Gastrocnemius medialis (tissue), 4 donors: ENCODE results near the gene RGR.

Experiments used
- POLR2A ChIP-seq, 2 donors: fragments of 450-650 bp; IDR thresholded peaks; one replicate each; pipeline ENCODE4 v1.6.1; 2017; ENCODE audit warnings: antibody characterized with exemption in 2 of 2, mild to moderate bottlenecking in 2 of 2, moderate library complexity in 2 of 2
- TF ChIP-seq, protein P1 (sequence below), 5 experiments: fragments of 450-650 bp in 3 of 5; fragments of 200-600 bp in 2 of 5; sonication (generic) in 2 of 5; IDR thresholded peaks in 4 of 5; conservative IDR thresholded peaks in 1 of 5; 1 replicate in 4 of 5; 2 replicates in 1 of 5; pipeline ENCODE4 v1.5.1; 2016 to 2019; ENCODE audit warnings: antibody characterized with exemption in 5 of 5, mild to moderate bottlenecking in 3 of 5, moderate library complexity in 3 of 5

DNA sequence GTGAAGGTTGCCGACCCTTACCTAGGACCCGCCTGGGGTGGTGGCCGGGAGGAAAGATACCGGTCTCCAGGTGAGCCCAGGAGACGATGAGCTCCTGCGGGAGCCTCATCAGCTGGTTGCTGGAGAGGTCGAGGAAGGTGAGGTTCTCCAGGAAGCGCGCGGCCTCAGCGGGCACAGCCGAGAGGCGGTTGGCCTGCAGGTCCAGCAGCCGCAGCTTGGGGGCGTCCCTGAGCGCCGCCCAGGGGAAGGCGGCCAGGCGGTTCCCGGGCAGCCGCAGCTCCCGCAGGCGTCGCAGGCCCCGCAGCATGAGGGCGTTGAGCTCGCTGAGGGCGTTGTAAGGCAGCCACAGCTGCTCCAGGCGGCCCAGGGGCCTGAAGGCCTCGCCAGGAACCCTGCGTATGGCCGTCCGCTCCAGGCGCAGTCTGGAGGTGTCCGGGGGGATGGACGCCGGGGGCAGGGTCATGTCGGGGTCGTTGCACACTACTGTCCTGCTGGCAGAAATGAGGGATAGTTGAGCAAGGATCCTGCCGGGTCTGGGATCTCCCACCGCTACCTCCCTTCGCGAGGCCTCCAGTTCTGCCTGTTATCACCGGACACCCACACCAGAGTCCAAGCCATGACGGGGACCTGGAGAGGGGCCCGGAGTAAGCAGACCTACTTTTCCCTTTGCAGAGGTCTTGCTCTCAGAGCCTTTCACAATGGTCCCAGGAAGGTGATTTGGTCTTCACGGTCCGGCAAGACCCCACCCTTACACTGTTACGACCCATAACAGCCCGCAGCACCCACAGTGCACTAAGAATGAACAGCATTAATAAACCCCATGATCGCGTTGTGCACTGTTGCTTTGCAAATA is 7.4 kb upstream of the RGR start:
- TF ChIP-seq, protein P1, sequence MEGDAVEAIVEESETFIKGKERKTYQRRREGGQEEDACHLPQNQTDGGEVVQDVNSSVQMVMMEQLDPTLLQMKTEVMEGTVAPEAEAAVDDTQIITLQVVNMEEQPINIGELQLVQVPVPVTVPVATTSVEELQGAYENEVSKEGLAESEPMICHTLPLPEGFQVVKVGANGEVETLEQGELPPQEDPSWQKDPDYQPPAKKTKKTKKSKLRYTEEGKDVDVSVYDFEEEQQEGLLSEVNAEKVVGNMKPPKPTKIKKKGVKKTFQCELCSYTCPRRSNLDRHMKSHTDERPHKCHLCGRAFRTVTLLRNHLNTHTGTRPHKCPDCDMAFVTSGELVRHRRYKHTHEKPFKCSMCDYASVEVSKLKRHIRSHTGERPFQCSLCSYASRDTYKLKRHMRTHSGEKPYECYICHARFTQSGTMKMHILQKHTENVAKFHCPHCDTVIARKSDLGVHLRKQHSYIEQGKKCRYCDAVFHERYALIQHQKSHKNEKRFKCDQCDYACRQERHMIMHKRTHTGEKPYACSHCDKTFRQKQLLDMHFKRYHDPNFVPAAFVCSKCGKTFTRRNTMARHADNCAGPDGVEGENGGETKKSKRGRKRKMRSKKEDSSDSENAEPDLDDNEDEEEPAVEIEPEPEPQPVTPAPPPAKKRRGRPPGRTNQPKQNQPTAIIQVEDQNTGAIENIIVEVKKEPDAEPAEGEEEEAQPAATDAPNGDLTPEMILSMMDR (IDR thresholded peaks at IDR 0.05 in 4 of 5, conservative IDR thresholded peaks at IDR 0.05 in 1 of 5) = no peak
- no peak for TF ChIP-seq POLR2A (IDR thresholded peaks at IDR 0.05)
